Stimulated activated memory B cell treated with anti-CD40 and anti-IgM and Interleukin-4, amounts not matched to agents 10 μg/mL and 1 μg/mL and 100 μg/mL, for 72 hours (primary cell): ENCODE results near the gene ATP6V0B.

Source experiments
- ATAC-seq: fragments of 150-1000 bp; cut with Tn5 transposase; 2 replicates; pipeline ENCODE4 v1.10.0; 2021
- H3K27ac Mint-ChIP-seq: one replicate; pipeline ENCODE4 v1.8.0; 2022; ENCODE audit warnings: mild to moderate bottlenecking, mixed read lengths
- H3K27me3 Mint-ChIP-seq: one replicate; pipeline ENCODE4 v1.8.0; 2022; ENCODE audit warnings: mixed read lengths
- H3K36me3 Mint-ChIP-seq: one replicate; pipeline ENCODE4 v1.8.0; 2022; ENCODE audit warnings: mixed read lengths
- H3K4me1 Mint-ChIP-seq: one replicate; pipeline ENCODE4 v1.8.0; 2022; ENCODE audit warnings: mixed read lengths
- H3K4me3 Mint-ChIP-seq: one replicate; pipeline ENCODE4 v1.8.0; 2022; ENCODE audit warnings: mild to moderate bottlenecking, moderate library complexity, mixed read lengths
- H3K9me3 Mint-ChIP-seq: one replicate; pipeline ENCODE4 v1.8.0; 2022; ENCODE audit warnings: mixed read lengths

Gene ATP6V0B

DNA sequence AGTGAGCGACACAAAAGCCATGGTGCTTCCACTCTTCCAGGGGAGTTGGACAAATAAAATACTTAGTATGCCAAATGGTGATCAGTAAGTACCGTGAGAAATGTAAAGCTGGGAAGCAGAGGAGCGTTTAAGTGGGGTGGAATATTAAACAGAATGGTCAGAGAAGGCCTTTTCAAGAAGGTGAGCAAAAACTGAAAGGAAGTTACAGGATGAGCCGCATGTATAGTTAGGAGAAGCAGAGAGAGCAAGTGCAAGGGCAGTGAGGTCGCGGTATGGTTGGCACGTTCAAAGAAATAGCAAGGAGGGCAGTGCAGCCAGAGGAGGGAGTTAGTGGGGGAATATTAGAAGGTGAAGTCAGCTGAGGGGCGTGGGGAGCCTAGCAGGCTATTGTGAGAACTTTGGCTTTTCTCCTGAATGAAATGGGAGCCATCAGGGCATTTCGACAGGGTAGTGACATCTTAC is 748 bp upstream of the ATP6V0B start:
- no peaks in the 10 kb centered on the region for H3K27me3 Mint-ChIP-seq
- peak overlapping the region; percentile 92 for H3K4me3 Mint-ChIP-seq
- peaks cover 27% of the 10 kb centered on the region for H3K36me3 Mint-ChIP-seq
- H3K9me3 Mint-ChIP-seq, result no peaks in the 10 kb centered on the region
- H3K27ac Mint-ChIP-seq, result peak overlapping the region; percentile 95
- no peak for ATAC-seq
- peaks cover 73% of the 10 kb centered on the region for H3K4me1 Mint-ChIP-seq

- peaks cover 66% of the 10 kb centered on the region for H3K4me1 Mint-ChIP-seq
- H3K27ac Mint-ChIP-seq, result peak overlapping the region; percentile 95
- no peaks in the 10 kb centered on the region for H3K9me3 Mint-ChIP-seq
- ATAC-seq, result peak; percentile 31
- H3K4me3 Mint-ChIP-seq, result peak overlapping the region; percentile 92
- H3K36me3 Mint-ChIP-seq, result peaks cover 27% of the 10 kb centered on the region
- no peaks in the 10 kb centered on the region for H3K27me3 Mint-ChIP-seq
Observed at GRCh38 chr1:43975249-43975961, 645 bp downstream of the ATP6V0B start.

DNA sequence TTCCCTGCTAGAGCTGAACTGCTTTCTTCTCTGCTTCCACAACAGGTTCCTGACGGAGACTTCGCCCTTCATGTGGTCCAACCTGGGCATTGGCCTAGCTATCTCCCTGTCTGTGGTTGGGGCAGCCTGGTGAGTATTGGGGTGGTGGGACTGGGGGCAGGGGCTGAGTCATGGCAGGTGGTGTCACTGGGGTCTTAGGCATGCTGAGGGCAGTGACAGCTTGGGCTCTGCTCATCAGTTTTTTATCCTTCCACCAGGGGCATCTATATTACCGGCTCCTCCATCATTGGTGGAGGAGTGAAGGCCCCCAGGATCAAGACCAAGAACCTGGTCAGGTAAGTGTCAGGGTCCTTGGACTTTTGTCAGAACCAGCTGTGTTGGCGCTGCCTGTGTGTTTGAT is 1.3 kb downstream of the ATP6V0B start:
- no peak for ATAC-seq
- no peaks in the 10 kb centered on the region for H3K9me3 Mint-ChIP-seq
- peak overlapping the region; percentile 92 for H3K4me3 Mint-ChIP-seq

GRCh38 chr1:43976890-43977289 is 2.1 kb downstream of the ATP6V0B start:
- Mint-ChIP-seq H3K36me3 (peaks cover 27% of the 10 kb centered on the region), H3K4me1 (peaks cover 62% of the 10 kb centered on the region), H3K4me3 (peak overlapping the region; percentile 15)

More for the DNA sequence above, 1.3 kb downstream of the ATP6V0B start:
- H3K27me3 Mint-ChIP-seq, result no peaks in the 10 kb centered on the region
- peak overlapping the region; percentile 95 for H3K27ac Mint-ChIP-seq
- H3K36me3 Mint-ChIP-seq, result peaks cover 27% of the 10 kb centered on the region
- H3K4me1 Mint-ChIP-seq, result peaks cover 66% of the 10 kb centered on the region

GRCh38 chr1:43977376-43978263 is 2.9 kb downstream of the ATP6V0B start:
- no peaks in the 10 kb centered on the region for H3K27me3 Mint-ChIP-seq
- no peak for ATAC-seq
- peaks cover 62% of the 10 kb centered on the region for H3K4me1 Mint-ChIP-seq
- H3K27ac Mint-ChIP-seq, result peak overlapping the region; percentile 95
- peak overlapping the region; percentile 15 for H3K4me3 Mint-ChIP-seq
- H3K9me3 Mint-ChIP-seq, result no peaks in the 10 kb centered on the region
- H3K36me3 Mint-ChIP-seq, result peaks cover 30% of the 10 kb centered on the region

More at GRCh38 chr1:43976890-43977289, 2.1 kb downstream of the ATP6V0B start:
- Mint-ChIP-seq H3K27me3 (no peaks in the 10 kb centered on the region), H3K27ac (peak overlapping the region; percentile 95), H3K9me3 (no peaks in the 10 kb centered on the region)
- ATAC-seq, result no peak

GRCh38 chr1:43978264-43978550 is 3.4 kb downstream of the ATP6V0B start:
- Mint-ChIP-seq H3K9me3 (no peaks in the 10 kb centered on the region), H3K4me1 (peaks cover 61% of the 10 kb centered on the region), H3K36me3 (peaks cover 35% of the 10 kb centered on the region), H3K27ac (peak overlapping the region; percentile 95), H3K4me3 (peak overlapping the region; percentile 60), H3K27me3 (no peaks in the 10 kb centered on the region)
- no peak for ATAC-seq

DNA sequence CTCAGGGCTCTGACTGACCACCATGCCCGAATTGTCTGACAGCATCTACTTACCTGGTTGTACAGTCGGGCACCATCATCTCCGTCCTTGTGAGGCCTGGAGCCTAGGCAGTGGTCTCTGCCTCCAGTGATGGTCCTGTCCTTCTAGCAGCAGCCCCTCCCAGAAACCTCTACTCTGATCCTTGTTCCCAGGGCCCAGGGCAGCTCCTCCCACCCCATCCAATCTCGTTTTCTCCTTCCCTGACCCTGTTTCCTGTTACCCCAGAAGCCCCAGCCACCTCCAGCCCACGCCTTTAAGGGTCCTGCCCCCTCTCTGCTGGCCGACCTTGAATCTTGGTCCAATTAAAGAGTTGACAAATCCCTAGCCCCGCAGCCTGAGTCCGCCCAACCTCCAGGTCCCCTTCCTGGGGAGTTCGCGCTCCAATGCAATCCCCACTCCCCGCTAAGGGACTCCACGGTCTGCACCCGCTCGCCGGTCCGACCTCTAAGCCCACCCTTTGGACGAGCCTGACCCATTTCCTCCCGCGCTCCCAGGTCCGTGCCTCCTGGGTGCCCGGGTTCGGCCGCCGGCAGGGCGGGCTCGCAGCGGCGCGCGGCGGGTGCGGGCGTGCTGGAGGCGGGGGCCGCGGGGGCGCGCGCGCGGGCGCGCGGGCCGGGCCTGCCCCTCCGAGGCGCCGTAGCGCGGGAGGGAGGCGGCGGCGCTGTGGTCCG is 3.9 kb downstream of the ATP6V0B start, which contains the start of gene B4GALT2:
Gene B4GALT2, plus strand, starts transcription at position 660 of the 710 bp plus-strand sequence. CDS start 1,951 bp downstream, outside the sequence.
- Mint-ChIP-seq H3K9me3 (no peaks in the 10 kb centered on the region), H3K27me3 (no peaks in the 10 kb centered on the region), H3K4me1 (peaks cover 56% of the 10 kb centered on the region), H3K27ac (peak within 1 kb of the TSS; percentile 95), H3K36me3 (peaks cover 37% of the 10 kb centered on the region), H3K4me3 (peak within 1 kb of the TSS; percentile 82)
- ATAC-seq, result peak; percentile 7

DNA sequence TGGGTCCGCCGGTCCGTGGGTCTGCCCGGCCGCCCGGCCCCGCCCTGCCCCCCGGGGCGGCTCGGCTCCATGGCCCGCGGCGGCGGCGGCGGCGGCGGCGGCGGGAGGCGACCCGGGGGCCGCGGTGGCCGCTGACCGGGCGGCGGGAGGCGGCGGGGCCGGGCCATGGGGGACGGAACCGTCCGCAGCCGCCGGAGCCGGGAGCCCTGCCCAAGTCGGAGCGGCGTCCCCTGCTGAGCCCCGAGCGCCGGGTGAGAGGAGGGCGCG is 4.4 kb downstream of the ATP6V0B start:
- no peak overlapping the region for H3K4me3 Mint-ChIP-seq
- H3K36me3 Mint-ChIP-seq, result peaks cover 39% of the 10 kb centered on the region
- no peaks in the 10 kb centered on the region for H3K27me3 Mint-ChIP-seq
- no peak overlapping the region for H3K27ac Mint-ChIP-seq
- peaks cover 51% of the 10 kb centered on the region for H3K4me1 Mint-ChIP-seq
- H3K9me3 Mint-ChIP-seq, result no peaks in the 10 kb centered on the region
- no peak for ATAC-seq

DNA sequence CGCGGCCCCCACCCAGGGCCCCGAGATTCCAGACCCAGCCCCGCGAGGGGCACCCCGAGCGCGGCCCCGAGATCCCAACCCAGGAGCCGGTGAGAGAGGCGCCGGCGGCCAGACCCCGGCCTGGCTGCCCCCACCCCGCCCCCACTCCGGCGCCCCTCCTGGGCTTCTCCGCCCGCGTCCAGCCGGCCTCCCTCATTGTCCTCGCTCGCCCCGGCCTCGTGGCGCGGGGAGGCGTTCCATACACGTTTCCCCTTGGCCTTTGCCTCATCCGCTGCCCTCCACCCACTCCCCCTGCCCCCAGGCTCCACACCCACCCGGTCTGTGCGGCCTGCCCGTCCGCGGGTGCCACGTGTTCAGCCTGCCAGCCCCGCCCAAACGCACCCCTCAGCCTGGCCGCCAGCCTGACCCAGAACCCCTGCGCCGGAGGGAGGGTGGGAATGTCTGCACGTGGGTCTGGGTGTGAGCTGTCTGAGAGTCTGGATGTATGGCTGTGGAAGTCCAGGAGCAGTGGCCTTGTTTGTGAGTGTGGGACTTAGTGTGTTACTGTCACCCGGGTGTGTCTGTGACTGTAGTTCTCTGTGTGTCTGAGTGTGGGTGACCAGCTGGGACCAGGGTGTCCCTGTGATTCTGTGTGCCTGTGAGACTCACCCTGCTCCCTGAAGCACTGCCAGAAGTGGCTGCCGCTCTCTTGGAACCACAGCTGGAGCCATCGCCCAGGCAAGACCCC is 4.9 kb downstream of the ATP6V0B start:
- Mint-ChIP-seq H3K36me3 (peaks cover 42% of the 10 kb centered on the region), H3K4me1 (peaks cover 47% of the 10 kb centered on the region), H3K27ac (peak overlapping the region; percentile 10), H3K9me3 (no peaks in the 10 kb centered on the region), H3K4me3 (peak overlapping the region; percentile 82), H3K27me3 (no peaks in the 10 kb centered on the region)
- peak; percentile 26 for ATAC-seq

- H3K27ac Mint-ChIP-seq, result peak overlapping the region; percentile 10
- H3K36me3 Mint-ChIP-seq, result peaks cover 44% of the 10 kb centered on the region
- ATAC-seq, result no peak
- H3K27me3 Mint-ChIP-seq, result no peaks in the 10 kb centered on the region
- no peaks in the 10 kb centered on the region for H3K9me3 Mint-ChIP-seq
- peak overlapping the region; percentile 82 for H3K4me3 Mint-ChIP-seq
- H3K4me1 Mint-ChIP-seq, result peaks cover 46% of the 10 kb centered on the region
Observed at GRCh38 chr1:43980255-43981134, 5.7 kb downstream of the ATP6V0B start.

GRCh38 chr1:43981135-43981491 is 6.4 kb downstream of the ATP6V0B start:
- H3K4me1 Mint-ChIP-seq, result peaks cover 40% of the 10 kb centered on the region
- no peak overlapping the region for H3K27ac Mint-ChIP-seq
- peaks cover 47% of the 10 kb centered on the region for H3K36me3 Mint-ChIP-seq

DNA sequence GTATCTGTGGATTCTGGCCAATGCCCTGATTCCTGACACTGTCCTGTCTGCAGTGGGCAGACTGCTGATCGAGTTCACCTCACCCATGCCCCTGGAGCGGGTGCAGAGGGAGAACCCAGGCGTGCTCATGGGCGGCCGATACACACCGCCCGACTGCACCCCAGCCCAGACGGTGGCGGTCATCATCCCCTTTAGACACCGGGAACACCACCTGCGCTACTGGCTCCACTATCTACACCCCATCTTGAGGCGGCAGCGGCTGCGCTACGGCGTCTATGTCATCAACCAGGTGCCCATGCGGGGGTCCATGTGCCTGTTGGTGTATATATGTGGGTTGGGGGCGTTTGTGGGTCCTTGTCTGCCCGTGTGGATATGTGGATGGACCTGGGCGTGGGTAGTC is 6.9 kb downstream of the ATP6V0B start:
- H3K36me3 Mint-ChIP-seq, result peaks cover 42% of the 10 kb centered on the region

More at GRCh38 chr1:43981135-43981491, 6.4 kb downstream of the ATP6V0B start:
- no peaks in the 10 kb centered on the region for H3K9me3 Mint-ChIP-seq
- no peak overlapping the region for H3K4me3 Mint-ChIP-seq
- H3K27me3 Mint-ChIP-seq, result no peaks in the 10 kb centered on the region
- ATAC-seq, result no peak

DNA sequence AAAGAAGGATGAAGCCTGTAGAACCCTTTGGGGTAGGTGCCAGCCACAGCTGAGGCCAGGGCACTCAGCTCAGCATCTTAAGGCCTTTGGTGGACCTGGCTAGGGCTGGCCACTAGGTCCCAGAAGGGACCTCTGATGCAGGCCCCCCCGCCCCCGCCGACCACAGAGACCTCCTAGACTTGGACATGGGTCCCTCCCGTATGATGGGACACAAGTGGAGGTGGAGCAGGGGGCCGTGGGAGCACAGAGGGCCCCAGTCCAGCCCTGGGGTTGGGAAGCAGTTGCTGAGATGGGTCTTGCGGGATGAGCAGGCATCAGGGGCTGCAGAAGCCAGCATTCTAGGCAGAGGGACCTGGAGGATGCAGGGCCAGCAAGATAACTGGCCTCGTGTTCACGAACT is 7.5 kb downstream of the ATP6V0B start:
- Mint-ChIP-seq H3K4me1 (peaks cover 29% of the 10 kb centered on the region), H3K27ac (no peak overlapping the region), H3K27me3 (no peaks in the 10 kb centered on the region), H3K4me3 (no peak overlapping the region), H3K9me3 (no peaks in the 10 kb centered on the region), H3K36me3 (peaks cover 36% of the 10 kb centered on the region)
- ATAC-seq, result no peak

More for the DNA sequence above, 6.9 kb downstream of the ATP6V0B start:
- no peak for ATAC-seq
- H3K9me3 Mint-ChIP-seq, result no peaks in the 10 kb centered on the region
- no peaks in the 10 kb centered on the region for H3K27me3 Mint-ChIP-seq
- H3K27ac Mint-ChIP-seq, result no peak overlapping the region
- H3K4me1 Mint-ChIP-seq, result peaks cover 35% of the 10 kb centered on the region
- H3K4me3 Mint-ChIP-seq, result no peak overlapping the region

- Mint-ChIP-seq H3K27me3 (no peaks in the 10 kb centered on the region), H3K4me3 (no peak overlapping the region), H3K9me3 (no peaks in the 10 kb centered on the region), H3K36me3 (peaks cover 30% of the 10 kb centered on the region), H3K27ac (no peak overlapping the region), H3K4me1 (peaks cover 23% of the 10 kb centered on the region)
- ATAC-seq, result no peak
Observed at GRCh38 chr1:43982808-43983207, 8.0 kb downstream of the ATP6V0B start.
